Medulla oblongata (tissue), 1 donor: ENCODE data around the gene SRGAP2.
"Not testable (repeated sequence)": the region's sequence is repeated elsewhere in the genome, so short reads cannot be mapped to it uniquely, and the experiment has no call there.

ENCODE experiments used
- DNase-seq: peaks from one replicate; pipeline ENCODE4 v3.0.0-alpha.2; 2015; ENCODE audit errors: extremely low spot score

SRGAP2 gene

DNA sequence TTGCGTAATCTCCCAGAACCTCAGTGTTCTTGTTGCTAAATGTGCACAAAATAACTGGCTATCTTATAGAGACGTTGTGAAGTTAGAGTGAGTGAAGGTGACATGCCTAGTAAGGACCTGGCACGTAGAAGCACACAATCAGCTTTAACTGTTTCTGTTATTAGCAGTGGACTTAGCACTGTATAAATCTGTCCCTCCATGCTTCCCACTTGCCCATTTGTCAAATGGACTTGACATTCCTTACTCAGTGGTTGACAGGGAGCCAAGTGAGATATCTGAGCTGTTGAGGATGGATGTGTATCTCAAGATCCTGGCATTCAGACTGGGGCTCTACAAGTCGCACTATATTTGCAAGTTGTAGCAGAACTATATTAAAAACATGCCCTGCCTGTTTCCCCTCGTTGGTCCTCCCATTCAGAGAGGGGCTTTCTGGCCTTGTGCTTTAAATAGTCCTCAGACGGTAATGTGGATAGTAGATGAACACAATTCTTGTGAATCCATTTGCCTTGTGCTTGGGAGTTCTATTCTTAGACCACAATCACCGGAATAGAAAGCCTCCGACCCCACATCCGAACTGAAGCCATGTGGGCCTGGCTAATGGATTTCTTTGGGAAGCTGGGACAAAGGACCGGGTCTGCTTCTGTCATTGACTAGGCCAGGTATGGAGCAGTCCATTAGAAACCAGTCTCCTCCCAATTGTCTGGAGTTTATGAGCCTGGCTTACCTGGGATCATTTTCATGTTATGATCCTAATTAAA, 43.0 kb downstream of the SRGAP2 start:
- DNase-seq: not testable (repeated sequence)

DNA sequence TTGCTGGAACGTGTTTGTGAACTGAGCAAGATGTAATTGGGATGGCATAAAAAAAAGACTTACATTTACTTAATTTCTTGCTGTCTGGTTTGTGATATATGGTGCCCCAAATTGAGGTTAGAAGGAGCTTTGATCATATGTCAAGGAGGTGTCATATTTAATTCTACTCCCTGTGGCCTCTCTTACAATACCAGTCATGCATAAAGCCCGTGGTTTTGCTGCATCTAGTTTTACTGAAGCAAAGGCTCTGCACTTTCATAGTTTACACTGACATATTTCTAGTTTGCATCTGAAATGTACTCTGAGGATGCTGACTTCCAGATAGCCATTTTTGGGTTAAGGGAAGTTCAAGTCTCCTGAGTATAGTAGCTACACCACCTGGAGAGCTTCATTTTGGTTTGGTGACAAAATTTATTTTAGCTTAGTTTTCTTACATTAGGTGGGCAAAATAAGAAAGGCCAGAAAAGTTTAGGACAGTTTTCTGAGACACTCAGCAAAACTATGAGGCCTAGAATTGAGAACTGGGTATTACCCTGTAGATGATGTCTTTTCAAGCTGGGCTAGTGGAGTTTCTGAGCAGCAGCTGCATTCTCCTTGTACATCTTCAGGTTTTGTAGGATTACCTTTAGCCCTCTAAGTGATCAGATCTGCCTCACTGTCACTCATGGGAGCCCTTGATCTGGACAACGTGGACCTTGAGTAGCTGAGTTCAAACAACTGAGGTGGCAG, 47.8 kb downstream of the SRGAP2 start:
- DNase-seq: not testable (repeated sequence)

DNA sequence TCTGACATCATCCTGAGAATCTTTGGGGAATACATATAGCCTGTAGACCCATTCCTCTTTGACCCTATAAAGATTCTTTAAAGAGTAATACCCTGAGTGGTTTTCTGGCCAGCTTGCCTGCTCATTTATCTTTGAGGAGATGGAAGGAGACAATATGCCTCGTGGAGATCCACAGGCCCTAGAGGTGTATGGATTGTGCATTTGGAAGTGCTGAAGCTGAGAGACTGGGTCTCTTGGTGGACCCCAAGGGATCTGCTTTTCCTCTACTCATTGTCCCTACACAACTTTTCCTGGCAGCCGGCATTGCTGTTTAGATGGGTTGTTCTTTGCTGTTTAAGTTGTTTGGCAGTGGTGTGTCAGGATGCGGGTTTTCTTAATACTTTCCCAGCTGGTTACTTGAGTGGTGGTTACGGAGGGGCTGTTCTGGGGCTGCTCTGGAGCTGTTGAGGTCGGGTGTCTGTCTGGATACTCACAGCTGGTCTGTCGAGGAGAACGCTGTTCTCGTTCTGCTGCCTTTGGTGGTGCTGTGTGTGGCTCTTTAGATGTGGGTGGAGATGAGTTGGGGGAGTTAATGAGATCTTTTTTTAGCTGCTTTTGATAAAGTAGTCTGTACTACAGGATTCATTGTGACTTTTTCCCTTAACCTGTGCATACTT, 49.5 kb downstream of the SRGAP2 start:
- DNase-seq: not testable (repeated sequence)
